Prostate gland (tissue), 2 donors: Measurements from ENCODE around the gene ATP11B.

Experiments
- POLR2A ChIP-seq: fragments of 450-650 bp; IDR thresholded peaks from one replicate; pipeline ENCODE4 v1.6.1; 2016; ENCODE audit warnings: antibody characterized with exemption, mild to moderate bottlenecking
- POLR2AphosphoS5 ChIP-seq: sonication (generic); formaldehyde crosslinking; IDR thresholded peaks from one replicate; pipeline ENCODE4 v1.6.1; 2017; ENCODE audit warnings: antibody characterized with exemption
- TF ChIP-seq, protein P1 (sequence below), 4 experiments: fragments of 200-600 bp in 2 of 4; fragments of 450-650 bp in 2 of 4; sonication (generic) in 2 of 4; IDR thresholded peaks; 1 replicate in 3 of 4; 2 replicates in 1 of 4; pipeline ENCODE4 v1.5.1; 2016 to 2019; ENCODE audit warnings: antibody characterized with exemption in 4 of 4, mild to moderate bottlenecking in 2 of 4, moderate library complexity in 2 of 4

DNA sequence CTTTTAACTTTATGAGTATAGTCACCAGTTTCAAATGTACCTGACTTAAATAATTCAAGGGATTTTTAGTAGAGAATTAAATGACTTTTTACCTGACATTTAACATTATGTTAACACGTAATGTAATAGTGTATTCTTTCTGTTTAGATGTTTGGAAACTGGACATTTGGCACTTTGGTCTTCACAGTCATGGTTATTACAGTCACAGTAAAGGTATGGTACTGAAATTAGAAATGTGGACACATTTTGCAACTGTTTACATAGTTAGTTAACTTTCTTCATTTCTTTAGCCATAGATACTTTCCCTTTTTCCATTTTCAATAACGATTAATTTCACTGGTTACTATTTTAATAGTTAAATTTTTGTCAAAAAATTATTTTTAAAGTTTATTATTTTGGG is 103.2 kb downstream of the ATP11B start:
- TF ChIP-seq, protein P1, sequence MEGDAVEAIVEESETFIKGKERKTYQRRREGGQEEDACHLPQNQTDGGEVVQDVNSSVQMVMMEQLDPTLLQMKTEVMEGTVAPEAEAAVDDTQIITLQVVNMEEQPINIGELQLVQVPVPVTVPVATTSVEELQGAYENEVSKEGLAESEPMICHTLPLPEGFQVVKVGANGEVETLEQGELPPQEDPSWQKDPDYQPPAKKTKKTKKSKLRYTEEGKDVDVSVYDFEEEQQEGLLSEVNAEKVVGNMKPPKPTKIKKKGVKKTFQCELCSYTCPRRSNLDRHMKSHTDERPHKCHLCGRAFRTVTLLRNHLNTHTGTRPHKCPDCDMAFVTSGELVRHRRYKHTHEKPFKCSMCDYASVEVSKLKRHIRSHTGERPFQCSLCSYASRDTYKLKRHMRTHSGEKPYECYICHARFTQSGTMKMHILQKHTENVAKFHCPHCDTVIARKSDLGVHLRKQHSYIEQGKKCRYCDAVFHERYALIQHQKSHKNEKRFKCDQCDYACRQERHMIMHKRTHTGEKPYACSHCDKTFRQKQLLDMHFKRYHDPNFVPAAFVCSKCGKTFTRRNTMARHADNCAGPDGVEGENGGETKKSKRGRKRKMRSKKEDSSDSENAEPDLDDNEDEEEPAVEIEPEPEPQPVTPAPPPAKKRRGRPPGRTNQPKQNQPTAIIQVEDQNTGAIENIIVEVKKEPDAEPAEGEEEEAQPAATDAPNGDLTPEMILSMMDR (IDR thresholded peaks at IDR 0.05): no peak
- TF ChIP-seq POLR2A (no peak), POLR2AphosphoS5 (no peak)
